Trophoblast cell (in vitro differentiated cells and primary cell): ENCODE measurements around the gene DRAP1.
A peak's percentile ranks its signal among the peaks of the same experiment; 100 is the strongest.

Source experiments
- DNase-seq, 2 donors: peaks; one replicate each; pipeline ENCODE4 v3.0.0-alpha.2; 2016
- H2AFZ ChIP-seq: 2 replicates; pipeline ENCODE4 v1.6.1; 2013; ENCODE audit warnings: low read length, moderate library complexity, mild to moderate bottlenecking; ENCODE audit not compliant: insufficient read depth, poor library complexity
- H2AK5ac ChIP-seq: 2 replicates; pipeline ENCODE4 v1.6.1; 2013; ENCODE audit warnings: mild to moderate bottlenecking, low read length
- H2BK120ac ChIP-seq: 2 replicates; pipeline ENCODE4 v1.6.1; 2013; ENCODE audit warnings: low read length, mild to moderate bottlenecking, moderate library complexity; ENCODE audit not compliant: insufficient read depth, poor library complexity
- H2BK12ac ChIP-seq: 2 replicates; pipeline ENCODE4 v1.6.1; 2013; ENCODE audit warnings: mild to moderate bottlenecking, low read length, moderate library complexity
- H2BK5ac ChIP-seq: 2 replicates; pipeline ENCODE4 v1.6.1; 2013; ENCODE audit warnings: low read length, low read depth, moderate library complexity, mild to moderate bottlenecking; ENCODE audit not compliant: poor library complexity
- H3K14ac ChIP-seq: 2 replicates; pipeline ENCODE4 v1.6.1; 2013; ENCODE audit warnings: mild to moderate bottlenecking, low read length
- H3K18ac ChIP-seq: 2 replicates; pipeline ENCODE4 v1.6.1; 2013; ENCODE audit warnings: mild to moderate bottlenecking, low read length
- H3K23ac ChIP-seq: 2 replicates; pipeline ENCODE4 v1.6.1; 2013; ENCODE audit warnings: low read length
- H3K27ac ChIP-seq: 2 replicates; pipeline ENCODE4 v1.5.1; 2013; ENCODE audit warnings: low read depth, mild to moderate bottlenecking, inconsistent platforms, low read length, moderate library complexity
- H3K27me3 ChIP-seq: 2 replicates; pipeline ENCODE4 v1.6.1; 2013; ENCODE audit warnings: inconsistent platforms, mild to moderate bottlenecking, low read length, moderate library complexity; ENCODE audit not compliant: insufficient read depth
- H3K36me3 ChIP-seq, 2 experiments: 1 replicate in 1 of 2; 2 replicates in 1 of 2; pipeline ENCODE4 v1.6.1; 2013; ENCODE audit warnings: low read length in 2 of 2, mild to moderate bottlenecking in 2 of 2, moderate library complexity in 1 of 2; ENCODE audit not compliant: insufficient read depth in 2 of 2, control insufficient read depth in 1 of 2
- H3K4ac ChIP-seq: 2 replicates; pipeline ENCODE4 v1.6.1; 2013; ENCODE audit warnings: low read depth, mild to moderate bottlenecking, low read length, moderate library complexity
- H3K4me1 ChIP-seq, 2 experiments: 1 replicate in 1 of 2; 2 replicates in 1 of 2; pipeline ENCODE4 v1.6.1; 2013; ENCODE audit warnings: low read length in 2 of 2, mild to moderate bottlenecking in 2 of 2, moderate library complexity in 1 of 2; ENCODE audit not compliant: insufficient read depth in 2 of 2, control insufficient read depth in 1 of 2
- H3K4me2 ChIP-seq: 2 replicates; pipeline ENCODE4 v1.6.1; 2013; ENCODE audit warnings: inconsistent platforms, mild to moderate bottlenecking, low read length, moderate library complexity
- H3K4me3 ChIP-seq: 2 replicates; pipeline ENCODE4 v1.5.1; 2013; ENCODE audit warnings: mild to moderate bottlenecking, low read depth, low read length, inconsistent platforms
- H3K79me1 ChIP-seq: one replicate; pipeline ENCODE4 v1.6.1; 2013; ENCODE audit warnings: low read length
- H3K79me2 ChIP-seq: 2 replicates; pipeline ENCODE4 v1.6.1; 2013; ENCODE audit warnings: low read length, mild to moderate bottlenecking; ENCODE audit not compliant: control insufficient read depth, insufficient read depth, poor library complexity
- H3K9ac ChIP-seq: 2 replicates; pipeline ENCODE4 v1.6.1; 2013; ENCODE audit warnings: mild to moderate bottlenecking, low read length
- H3K9me3 ChIP-seq: 2 replicates; pipeline ENCODE4 v1.6.1; 2013; ENCODE audit warnings: low read depth, mild to moderate bottlenecking, control low read depth, inconsistent platforms, low read length; ENCODE audit not compliant: insufficient read depth
- H4K12ac ChIP-seq: 2 replicates; pipeline ENCODE4 v1.6.1; 2013; ENCODE audit warnings: low read depth, mild to moderate bottlenecking, low read length, moderate library complexity
- H4K8ac ChIP-seq: 2 replicates; pipeline ENCODE4 v1.6.1; 2013; ENCODE audit warnings: low read depth, mild to moderate bottlenecking, low read length, moderate library complexity
- H4K91ac ChIP-seq: one replicate; pipeline ENCODE4 v1.6.1; 2013; ENCODE audit warnings: low read depth, mild to moderate bottlenecking, low read length, moderate library complexity
- WGBS: extraction: QIAGEN DNeasy Blood & Tissue Kit; methylation state at CpG from one replicate; pipeline ENCODE4 v1.1.7; 2013; ENCODE audit warnings: missing lambda C conversion rate; ENCODE audit not compliant: insufficient read length, insufficient coverage; ENCODE audit errors: extremely low coverage; 5-methylcytosine and 5-hydroxymethylcytosine counted together

The DRAP1 gene

DNA sequence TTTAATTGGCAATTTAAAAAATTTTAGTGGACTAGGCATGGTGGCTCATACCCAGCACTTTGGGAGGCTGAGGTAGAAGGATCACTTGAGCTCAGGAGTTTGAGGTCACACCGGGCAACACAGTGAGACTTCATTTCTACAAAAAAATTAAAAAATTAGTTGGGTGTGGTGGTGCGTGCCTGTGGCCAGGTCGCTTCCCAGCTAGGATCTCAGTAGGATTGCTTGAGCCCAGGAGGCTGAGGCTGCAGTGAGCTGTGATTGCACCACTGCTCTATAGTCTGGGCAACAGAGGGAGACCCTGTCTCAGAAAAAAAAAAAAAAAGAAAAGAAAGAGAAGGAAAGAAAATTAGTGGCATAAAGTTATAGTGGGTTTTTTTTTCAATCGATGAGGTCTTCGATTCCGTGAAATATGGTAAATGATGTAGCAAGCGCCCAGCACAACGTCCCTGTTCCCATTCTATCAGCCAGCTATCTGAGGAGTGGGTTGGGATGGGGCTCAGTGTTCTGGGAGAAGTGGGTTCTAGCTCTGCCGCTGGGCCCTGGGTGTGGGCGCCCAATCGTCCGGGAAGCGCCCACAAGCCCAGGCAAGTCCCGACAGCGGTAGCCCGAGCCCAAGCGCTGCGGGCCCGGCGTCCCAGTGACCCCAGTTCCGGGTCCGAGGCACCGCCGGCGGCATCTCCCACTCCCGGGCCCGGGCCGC, 20.4 kb upstream of the DRAP1 start:
- H3K4me1 ChIP-seq, result peaks cover 33 to 38% of the 10 kb centered on the region in 2 experiments
- peaks cover 8% of the 10 kb centered on the region for H3K79me2 ChIP-seq
- no peak for DNase-seq
- H2BK12ac ChIP-seq, result peak overlapping the region; percentile 42
- H3K9ac ChIP-seq, result no peak overlapping the region
- peaks cover 0 to 5% of the 10 kb centered on the region in 2 experiments for H3K36me3 ChIP-seq
- peak overlapping the region; percentile 32 for H3K27ac ChIP-seq
- peak overlapping the region; percentile 81 for H3K18ac ChIP-seq
- peak overlapping the region; percentile 56 for H3K14ac ChIP-seq
- peak overlapping the region; percentile 85 for H3K4me2 ChIP-seq
- no peak overlapping the region for H2AK5ac ChIP-seq
- peak overlapping the region; percentile 8 for H2BK5ac ChIP-seq
- peak overlapping the region; percentile 80 for H3K4ac ChIP-seq
- no peaks in the 10 kb centered on the region for H3K9me3 ChIP-seq
- peak overlapping the region; percentile 89 for H4K8ac ChIP-seq
- peaks cover 13% of the 10 kb centered on the region for H3K27me3 ChIP-seq
- H2BK120ac ChIP-seq, result peak overlapping the region; percentile 85
- H3K23ac ChIP-seq, result no peak overlapping the region
- peak overlapping the region; percentile 38 for H2AFZ ChIP-seq
- peaks cover 20% of the 10 kb centered on the region for H3K79me1 ChIP-seq
- no CpG with 5 or more reads among the region's 28 CpGs for WGBS
- peak overlapping the region; percentile 90 for H4K91ac ChIP-seq
- H4K12ac ChIP-seq, result peak overlapping the region; percentile 49
- peak overlapping the region; percentile 61 for H3K4me3 ChIP-seq

DNA sequence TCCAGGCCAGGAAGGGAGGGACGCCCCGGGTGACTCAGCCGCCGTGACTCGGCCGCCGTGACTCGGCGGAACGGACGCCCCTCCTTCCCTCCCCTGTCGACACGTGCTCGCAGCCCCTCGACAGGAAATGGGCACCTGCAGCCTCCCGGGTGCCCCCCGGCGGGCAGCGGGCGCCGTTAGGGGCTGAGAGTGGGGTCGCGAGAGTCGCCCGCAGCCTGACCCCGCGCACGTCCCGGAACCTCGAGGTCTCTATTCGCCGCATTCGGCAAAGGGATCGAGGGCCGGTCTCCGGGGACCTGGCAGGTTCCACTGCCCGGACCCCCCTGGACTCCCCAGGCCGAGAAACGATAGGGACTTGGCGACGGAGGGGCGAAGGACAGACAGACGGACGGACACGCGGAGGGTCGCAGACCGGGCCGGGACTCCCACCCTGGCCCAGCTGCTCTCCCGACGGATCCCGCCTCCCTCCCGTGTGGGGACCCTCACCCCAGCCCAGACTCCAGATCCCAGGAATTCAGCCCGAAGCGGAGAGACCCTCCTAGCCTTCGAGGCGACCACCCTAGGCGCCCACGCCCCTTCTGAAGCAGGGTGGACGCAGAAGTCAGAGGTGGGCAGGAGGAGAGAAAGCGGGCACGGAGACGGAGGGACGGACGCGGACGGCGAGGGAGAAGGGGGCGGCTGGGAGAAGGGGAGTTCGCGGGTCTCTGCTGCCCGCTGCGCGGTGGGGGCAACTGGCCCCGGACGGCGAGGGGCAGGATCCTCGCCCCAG, 19.7 kb upstream of the DRAP1 start:
- peak; percentile 46 to 61 for DNase-seq
- Histone ChIP-seq H2AFZ (peak overlapping the region; percentile 38), H3K9ac (peak overlapping the region; percentile 1), H2AK5ac (peak overlapping the region; percentile 27), H3K79me1 (peaks cover 20% of the 10 kb centered on the region), H2BK5ac (peak overlapping the region; percentile 8), H3K18ac (peak overlapping the region; percentile 81), H4K8ac (peak overlapping the region; percentile 89), H3K4ac (peak overlapping the region; percentile 26), H2BK12ac (peak overlapping the region; percentile 21), H4K12ac (peak overlapping the region; percentile 49), H3K36me3 (peaks cover 0 to 5% of the 10 kb centered on the region in 2 experiments), H3K4me1 (peaks cover 33 to 38% of the 10 kb centered on the region in 2 experiments), H3K4me3 (peak overlapping the region; percentile 61), H3K23ac (no peak overlapping the region), H4K91ac (peak overlapping the region; percentile 90), H3K79me2 (peaks cover 8% of the 10 kb centered on the region), H2BK120ac (peak overlapping the region; percentile 85), H3K9me3 (no peaks in the 10 kb centered on the region), H3K4me2 (peak overlapping the region; percentile 85), H3K14ac (peak overlapping the region; percentile 56), H3K27ac (peak overlapping the region; percentile 32), H3K27me3 (peaks cover 13% of the 10 kb centered on the region)
- WGBS, result no CpG with 5 or more reads among the region's 78 CpGs

DNA sequence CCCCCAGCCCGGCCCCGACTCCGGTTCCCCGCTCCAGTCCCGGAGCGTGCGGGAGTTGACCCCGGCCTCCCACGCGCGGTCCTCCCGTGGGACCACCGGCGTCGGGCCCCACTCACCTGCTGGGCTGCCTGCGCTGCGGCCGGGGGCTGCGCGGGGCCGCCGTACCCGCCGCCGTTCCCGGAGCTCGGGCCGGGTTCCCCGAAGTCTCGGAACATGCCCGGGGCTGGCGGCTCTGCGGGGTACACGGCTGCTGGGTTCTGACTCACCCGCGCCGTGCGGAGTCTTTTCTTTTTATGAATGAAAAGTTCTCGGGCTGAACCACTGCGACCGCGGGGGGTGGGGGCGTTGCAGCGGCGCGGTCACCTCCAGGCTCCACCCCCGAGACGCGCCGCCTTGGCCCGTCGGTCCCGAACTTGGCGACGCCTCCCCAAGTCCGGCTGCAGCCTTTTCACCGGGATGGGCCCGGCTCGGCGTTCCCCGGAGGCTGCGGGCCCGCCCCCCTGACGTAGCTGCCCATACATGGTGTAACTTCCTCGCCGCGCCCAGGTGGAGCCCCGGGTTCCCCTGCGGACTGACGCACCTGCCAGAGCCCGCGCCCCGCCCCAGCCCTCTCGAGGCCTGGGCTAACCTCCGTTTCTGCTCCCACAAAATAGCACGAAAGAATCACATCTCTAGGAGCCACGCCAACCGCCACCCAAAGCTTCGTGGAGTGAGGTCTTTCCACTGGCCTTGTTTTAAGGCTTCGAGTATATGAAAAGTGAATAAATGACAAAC, 18.9 kb upstream of the DRAP1 start, which contains the start of gene FOSL1:
Gene FOSL1, minus strand, starts transcription at position 264 of the 774 bp plus-strand sequence. Its CDS starts 49 bp downstream, at position 215.
- H3K27me3 ChIP-seq, result peaks cover 13% of the 10 kb centered on the region
- H3K18ac ChIP-seq, result peak within 1 kb of the TSS; percentile 81
- H4K8ac ChIP-seq, result peak within 1 kb of the TSS; percentile 89
- peaks cover 20% of the 10 kb centered on the region for H3K79me1 ChIP-seq
- no peak within 1 kb of the TSS for H3K23ac ChIP-seq
- peaks cover 33 to 38% of the 10 kb centered on the region in 2 experiments for H3K4me1 ChIP-seq
- H2AK5ac ChIP-seq, result peak within 1 kb of the TSS; percentile 27
- peak within 1 kb of the TSS; percentile 49 for H4K12ac ChIP-seq
- peak within 1 kb of the TSS; percentile 90 for H4K91ac ChIP-seq
- peak within 1 kb of the TSS; percentile 1 for H3K9ac ChIP-seq
- peaks cover 8% of the 10 kb centered on the region for H3K79me2 ChIP-seq
- peak within 1 kb of the TSS; percentile 8 for H2BK5ac ChIP-seq
- peak within 1 kb of the TSS; percentile 21 for H2BK12ac ChIP-seq
- H3K9me3 ChIP-seq, result no peaks in the 10 kb centered on the region
- peak within 1 kb of the TSS; percentile 56 for H3K14ac ChIP-seq
- H3K27ac ChIP-seq, result peak within 1 kb of the TSS; percentile 32
- peak within 1 kb of the TSS; percentile 61 for H3K4me3 ChIP-seq
- peaks cover 0 to 5% of the 10 kb centered on the region in 2 experiments for H3K36me3 ChIP-seq
- peak within 1 kb of the TSS; percentile 26 for H3K4ac ChIP-seq
- peak within 1 kb of the TSS; percentile 85 for H2BK120ac ChIP-seq
- WGBS, result no CpG with 5 or more reads among the region's 80 CpGs
- DNase-seq, result peak; percentile 88 to 92
- peak within 1 kb of the TSS; percentile 38 for H2AFZ ChIP-seq
- H3K4me2 ChIP-seq, result peak within 1 kb of the TSS; percentile 85

DNA sequence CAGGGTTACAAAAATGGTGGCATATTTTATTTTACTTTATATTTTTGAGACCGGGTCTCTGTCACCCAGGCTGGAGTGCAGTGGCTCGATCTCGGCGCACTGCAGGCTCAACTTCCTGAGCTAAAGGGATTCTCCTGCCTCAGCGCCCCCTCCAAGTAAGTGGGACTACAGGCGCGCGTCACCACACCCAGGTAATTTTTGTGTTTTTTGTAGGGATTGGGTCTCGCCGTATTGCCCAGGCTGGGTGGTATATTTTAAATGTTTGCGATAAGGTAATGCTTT, 18.4 kb upstream of the DRAP1 start:
- no peak overlapping the region for H4K8ac ChIP-seq
- no peak for DNase-seq
- H3K23ac ChIP-seq, result no peak overlapping the region
- peak overlapping the region; percentile 85 for H3K4me2 ChIP-seq
- no peak overlapping the region for H2AK5ac ChIP-seq
- no peak overlapping the region for H3K18ac ChIP-seq
- H2BK5ac ChIP-seq, result no peak overlapping the region
- no peak overlapping the region for H2BK12ac ChIP-seq
- no peak overlapping the region for H3K4me3 ChIP-seq
- peaks cover 8% of the 10 kb centered on the region for H3K79me2 ChIP-seq
- no peak overlapping the region for H4K12ac ChIP-seq
- no peak overlapping the region for H3K14ac ChIP-seq
- no peak overlapping the region for H2BK120ac ChIP-seq
- H3K4me1 ChIP-seq, result peaks cover 33 to 38% of the 10 kb centered on the region in 2 experiments
- H2AFZ ChIP-seq, result no peak overlapping the region
- no peak overlapping the region for H3K27ac ChIP-seq
- H3K9me3 ChIP-seq, result no peaks in the 10 kb centered on the region
- no peak overlapping the region for H3K9ac ChIP-seq
- peaks cover 20% of the 10 kb centered on the region for H3K79me1 ChIP-seq
- H4K91ac ChIP-seq, result no peak overlapping the region
- no CpG with 5 or more reads among the region's 11 CpGs for WGBS
- peaks cover 0 to 5% of the 10 kb centered on the region in 2 experiments for H3K36me3 ChIP-seq
- no peak overlapping the region for H3K4ac ChIP-seq
- H3K27me3 ChIP-seq, result peaks cover 13% of the 10 kb centered on the region
